ENCODE results near the gene MBD3. TPM values are rescaled to one million over a fixed set of nuclear protein-coding genes. Genes with fewer than 3 reads are reported as not detected.

Gene MBD3
- total and polyA plus RNA-seq, 5 donors from 2014 or later = 4.8 to 39.7 (median 5.8) TPM

- H3K36me3 ChIP-seq (ENCODE audit: control insufficient read depth, insufficient read depth, low read length) = no peaks in the 10 kb centered on the region
- Mint-ChIP-seq H3K27me3 (peaks cover 22% of the 10 kb centered on the region), H3K9me3 (peaks cover 0 to 2% (median 0%) of the 10 kb centered on the region in 7 donors), H3K4me3 (peak overlapping the region in 1 of 4 donors; percentile 55), H3K36me3 (no peaks in the 10 kb centered on the region), H3K27ac (no peak overlapping the region), H3K4me1 (peaks cover 0 to 2% (median 0%) of the 10 kb centered on the region in 4 donors)
- DNase-seq = no peak
- H3K27ac ChIP-seq (ENCODE audit: insufficient read depth, low read length, poor library complexity, severe bottlenecking) = no peak overlapping the region
- H3K4me3 ChIP-seq (ENCODE audit: low read depth, low read length) = no peak overlapping the region
- H3K4me1 ChIP-seq (ENCODE audit: control insufficient read depth, insufficient read depth, low read length, poor library complexity, severe bottlenecking) = peaks cover 9% of the 10 kb centered on the region
- ATAC-seq (ENCODE audit: low read depth in 2 of 2) = no peak
- no peaks in the 10 kb centered on the region for H3K27me3 ChIP-seq (ENCODE audit: control insufficient read depth, insufficient read depth, low read length)
- no peaks in the 10 kb centered on the region for H3K9me3 ChIP-seq (ENCODE audit: control insufficient read depth in 2 of 2, low read length in 2 of 2)
These were observed 25.4 kb downstream of the MBD3 start for GRCh38 chr19:1567116-1567847.

- DNase-seq (no peak), ATAC-seq (ENCODE audit: low read depth in 2 of 2) (no peak)
- no peaks in the 10 kb centered on the region for H3K36me3 Mint-ChIP-seq
- peaks cover 0 to 2% (median 0%) of the 10 kb centered on the region in 7 donors for H3K9me3 Mint-ChIP-seq
- no peak overlapping the region for H3K4me3 Mint-ChIP-seq
- Histone ChIP-seq H3K4me1 (ENCODE audit: control insufficient read depth, insufficient read depth, low read length, poor library complexity, severe bottlenecking) (peaks cover 9% of the 10 kb centered on the region), H3K36me3 (ENCODE audit: control insufficient read depth, insufficient read depth, low read length) (no peaks in the 10 kb centered on the region), H3K4me3 (ENCODE audit: low read depth, low read length) (no peak overlapping the region), H3K9me3 (ENCODE audit: control insufficient read depth in 2 of 2, low read length in 2 of 2) (no peaks in the 10 kb centered on the region), H3K27ac (ENCODE audit: insufficient read depth, low read length, poor library complexity, severe bottlenecking) (no peak overlapping the region), H3K27me3 (ENCODE audit: control insufficient read depth, insufficient read depth, low read length) (no peaks in the 10 kb centered on the region)
- peaks cover 0 to 2% (median 0%) of the 10 kb centered on the region in 4 donors for H3K4me1 Mint-ChIP-seq
- H3K27me3 Mint-ChIP-seq = peaks cover 21% of the 10 kb centered on the region
- H3K27ac Mint-ChIP-seq = no peak overlapping the region
These were observed 26.1 kb downstream of the MBD3 start for GRCh38 chr19:1566392-1567115.

DNA sequence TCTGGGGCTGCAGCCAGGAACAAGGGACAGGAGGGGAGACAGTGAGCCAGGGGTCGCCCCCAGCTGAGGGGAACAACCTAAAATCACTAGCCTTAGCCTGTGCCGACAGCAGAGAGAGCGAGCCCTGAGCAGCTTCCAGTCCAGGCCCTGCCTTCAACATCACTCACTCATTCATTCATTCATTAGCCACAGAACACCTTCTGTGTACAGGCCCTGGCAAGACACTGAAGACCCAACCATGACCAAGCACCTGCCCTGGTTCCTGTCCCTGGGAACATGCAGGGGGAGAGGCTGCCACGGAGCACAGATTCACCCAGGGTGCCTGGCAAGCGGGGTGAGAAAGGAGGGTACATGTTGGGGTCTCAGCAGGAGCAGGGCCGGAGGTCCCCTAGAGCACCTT is 29.4 kb downstream of the MBD3 start:
- H3K36me3 Mint-ChIP-seq = no peaks in the 10 kb centered on the region
- peaks cover 4% of the 10 kb centered on the region for H3K27me3 Mint-ChIP-seq
- H3K9me3 Mint-ChIP-seq = peaks cover 0 to 1% (median 0%) of the 10 kb centered on the region in 7 donors
- ATAC-seq (ENCODE audit: low read depth in 2 of 2) (no peak), DNase-seq (no peak)
- H3K27ac Mint-ChIP-seq = no peak overlapping the region
- no peaks in the 10 kb centered on the region for H3K36me3 ChIP-seq (ENCODE audit: control insufficient read depth, insufficient read depth, low read length)
- no peaks in the 10 kb centered on the region for H3K9me3 ChIP-seq (ENCODE audit: control insufficient read depth in 2 of 2, low read length in 2 of 2)
- H3K4me3 ChIP-seq (ENCODE audit: low read depth, low read length) = no peak overlapping the region
- H3K27me3 ChIP-seq (ENCODE audit: control insufficient read depth, insufficient read depth, low read length) = no peaks in the 10 kb centered on the region
- peak overlapping the region in 2 of 4 donors; percentile 56 to 68 for H3K4me3 Mint-ChIP-seq
- H3K27ac ChIP-seq (ENCODE audit: insufficient read depth, low read length, poor library complexity, severe bottlenecking) = no peak overlapping the region
- H3K4me1 ChIP-seq (ENCODE audit: control insufficient read depth, insufficient read depth, low read length, poor library complexity, severe bottlenecking) = peaks cover 4% of the 10 kb centered on the region
- H3K4me1 Mint-ChIP-seq = no peaks in the 10 kb centered on the region

DNA sequence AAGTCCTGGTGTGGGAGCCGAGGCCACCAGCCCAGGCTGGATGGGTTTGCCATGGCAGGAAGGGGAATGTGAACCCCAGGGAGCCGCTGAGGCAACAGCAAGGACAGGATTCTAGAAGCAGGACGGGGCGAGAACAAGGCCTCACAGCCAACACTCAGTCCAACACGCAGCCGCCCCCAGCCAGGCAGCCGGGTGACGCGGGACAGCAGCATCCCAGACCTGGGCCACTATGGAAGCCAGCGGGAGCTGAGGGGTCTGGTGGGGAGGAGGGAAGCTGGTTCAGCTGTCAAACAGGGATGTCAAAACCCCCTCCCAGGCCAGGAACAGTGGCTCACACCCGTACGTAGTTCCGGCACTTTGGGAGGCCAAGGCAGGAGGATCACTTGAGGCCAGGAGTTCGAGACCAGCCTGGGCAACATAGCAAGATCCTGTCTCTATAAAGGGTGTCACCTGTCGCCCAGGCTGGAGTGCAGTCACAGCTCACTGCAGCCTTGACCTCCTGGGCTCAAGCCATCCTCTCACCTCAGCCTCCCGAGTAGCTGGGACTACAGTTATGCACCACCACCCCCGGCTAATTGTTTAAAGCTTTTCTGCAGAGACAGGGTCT is 31.3 kb downstream of the MBD3 start:
- H3K36me3 ChIP-seq (ENCODE audit: control insufficient read depth, insufficient read depth, low read length) = no peaks in the 10 kb centered on the region
- H3K4me3 ChIP-seq (ENCODE audit: low read depth, low read length) = no peak overlapping the region
- H3K9me3 ChIP-seq (ENCODE audit: control insufficient read depth in 2 of 2, low read length in 2 of 2) = no peaks in the 10 kb centered on the region
- ATAC-seq (ENCODE audit: low read depth in 2 of 2) = no peak
- H3K9me3 Mint-ChIP-seq = peaks cover 0 to 1% (median 0%) of the 10 kb centered on the region in 7 donors
- no peaks in the 10 kb centered on the region for H3K4me1 Mint-ChIP-seq
- no peak overlapping the region for H3K4me3 Mint-ChIP-seq
- H3K4me1 ChIP-seq (ENCODE audit: control insufficient read depth, insufficient read depth, low read length, poor library complexity, severe bottlenecking) = no peaks in the 10 kb centered on the region
- H3K27ac ChIP-seq (ENCODE audit: insufficient read depth, low read length, poor library complexity, severe bottlenecking) = no peak overlapping the region
- no peaks in the 10 kb centered on the region for H3K27me3 ChIP-seq (ENCODE audit: control insufficient read depth, insufficient read depth, low read length)
- H3K27me3 Mint-ChIP-seq = peaks cover 4% of the 10 kb centered on the region
- DNase-seq = no peak
- no peaks in the 10 kb centered on the region for H3K36me3 Mint-ChIP-seq
- no peak overlapping the region for H3K27ac Mint-ChIP-seq

DNA sequence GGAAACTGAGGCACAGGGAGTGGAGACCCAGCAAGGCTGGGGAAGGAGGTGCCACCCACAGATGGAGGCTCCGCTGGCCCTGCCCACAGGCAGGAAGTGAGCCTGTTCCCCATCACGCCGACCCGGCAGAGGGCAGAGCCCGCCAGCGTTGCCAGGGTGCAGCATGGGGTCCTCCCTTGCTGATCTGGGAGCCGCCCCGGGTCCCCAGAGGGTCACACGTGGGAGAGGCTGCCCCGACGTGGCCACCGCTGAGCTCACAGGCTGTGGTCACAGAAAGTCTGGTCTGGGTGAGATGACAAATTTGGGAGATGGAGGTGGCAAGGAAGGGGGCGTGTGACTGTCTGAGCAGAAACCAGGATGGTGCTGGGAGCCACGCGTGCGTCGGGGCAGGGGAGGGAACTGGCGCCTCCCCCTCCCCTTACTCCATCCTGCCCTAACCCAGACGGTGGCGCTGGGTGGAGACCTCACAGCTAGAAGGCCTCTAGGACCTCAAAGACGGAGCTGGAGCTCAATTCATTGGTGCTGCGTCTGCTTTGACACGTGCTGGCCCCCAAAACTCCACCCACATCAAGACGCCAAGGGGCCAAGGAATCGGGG is 32.3 kb downstream of the MBD3 start:
- no peak overlapping the region for H3K4me3 ChIP-seq (ENCODE audit: low read depth, low read length)
- Mint-ChIP-seq H3K9me3 (peaks cover 0 to 1% (median 0%) of the 10 kb centered on the region in 7 donors), H3K27ac (no peak overlapping the region), H3K27me3 (peaks cover 4% of the 10 kb centered on the region), H3K4me1 (no peaks in the 10 kb centered on the region), H3K4me3 (no peak overlapping the region), H3K36me3 (no peaks in the 10 kb centered on the region)
- no peaks in the 10 kb centered on the region for H3K36me3 ChIP-seq (ENCODE audit: control insufficient read depth, insufficient read depth, low read length)
- H3K9me3 ChIP-seq (ENCODE audit: control insufficient read depth in 2 of 2, low read length in 2 of 2) = no peaks in the 10 kb centered on the region
- H3K4me1 ChIP-seq (ENCODE audit: control insufficient read depth, insufficient read depth, low read length, poor library complexity, severe bottlenecking) = no peaks in the 10 kb centered on the region
- ATAC-seq (ENCODE audit: low read depth in 2 of 2) (no peak), DNase-seq (no peak)
- no peaks in the 10 kb centered on the region for H3K27me3 ChIP-seq (ENCODE audit: control insufficient read depth, insufficient read depth, low read length)
- no peak overlapping the region for H3K27ac ChIP-seq (ENCODE audit: insufficient read depth, low read length, poor library complexity, severe bottlenecking)

GRCh38 chr19:1558552-1558951 is 34.1 kb downstream of the MBD3 start:
- Mint-ChIP-seq H3K9me3 (no peaks in the 10 kb centered on the region), H3K27ac (no peak overlapping the region), H3K27me3 (no peaks in the 10 kb centered on the region), H3K4me3 (no peak overlapping the region), H3K4me1 (no peaks in the 10 kb centered on the region), H3K36me3 (no peaks in the 10 kb centered on the region)
- Histone ChIP-seq H3K4me3 (ENCODE audit: low read depth, low read length) (no peak overlapping the region), H3K27me3 (ENCODE audit: control insufficient read depth, insufficient read depth, low read length) (no peaks in the 10 kb centered on the region), H3K4me1 (ENCODE audit: control insufficient read depth, insufficient read depth, low read length, poor library complexity, severe bottlenecking) (no peaks in the 10 kb centered on the region), H3K9me3 (ENCODE audit: control insufficient read depth in 2 of 2, low read length in 2 of 2) (no peaks in the 10 kb centered on the region), H3K27ac (ENCODE audit: insufficient read depth, low read length, poor library complexity, severe bottlenecking) (no peak overlapping the region), H3K36me3 (ENCODE audit: control insufficient read depth, insufficient read depth, low read length) (no peaks in the 10 kb centered on the region)
- no peak for ATAC-seq (ENCODE audit: low read depth in 2 of 2)
- no peak for DNase-seq

DNA sequence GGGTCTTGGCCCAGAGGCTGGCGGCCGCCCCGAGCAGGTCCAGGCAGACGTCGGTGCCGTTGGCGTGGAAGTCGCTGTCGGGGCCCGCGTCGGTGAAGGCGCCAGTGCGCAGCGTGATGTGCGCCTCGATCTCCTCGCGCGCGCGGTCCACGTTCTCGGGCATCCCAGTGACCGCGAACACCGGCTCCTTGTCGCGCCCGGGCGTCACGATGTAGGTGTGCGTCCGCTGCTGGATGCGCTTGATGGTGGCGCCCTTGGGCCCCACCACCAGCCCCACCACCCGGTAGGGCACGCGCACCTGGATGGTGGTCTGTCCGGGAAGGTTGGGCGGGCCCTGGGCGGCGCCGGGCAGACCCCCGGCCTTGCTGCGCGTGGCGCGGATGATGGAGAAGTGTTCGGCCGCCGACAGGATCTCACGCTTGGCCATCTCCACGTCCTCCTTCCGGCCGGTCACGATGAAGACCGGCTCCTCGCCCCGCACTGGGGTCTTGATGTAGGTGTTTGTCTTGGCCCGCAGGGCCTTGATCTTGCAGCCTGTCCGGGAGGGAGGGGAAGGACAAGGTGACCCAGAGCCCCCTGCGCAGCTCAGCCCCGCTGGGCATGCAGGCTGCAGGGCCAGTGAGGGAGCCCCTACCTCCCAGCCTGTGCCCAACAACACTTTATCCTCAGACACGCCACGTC is 36.1 kb downstream of the MBD3 start:
- DNase-seq (no peak), ATAC-seq (ENCODE audit: low read depth in 2 of 2) (no peak)
- Mint-ChIP-seq H3K36me3 (no peaks in the 10 kb centered on the region), H3K9me3 (no peaks in the 10 kb centered on the region), H3K27ac (no peak overlapping the region), H3K27me3 (no peaks in the 10 kb centered on the region), H3K4me1 (no peaks in the 10 kb centered on the region), H3K4me3 (no peak overlapping the region)
- no peaks in the 10 kb centered on the region for H3K36me3 ChIP-seq (ENCODE audit: control insufficient read depth, insufficient read depth, low read length)
- H3K27ac ChIP-seq (ENCODE audit: insufficient read depth, low read length, poor library complexity, severe bottlenecking) = no peak overlapping the region
- H3K4me1 ChIP-seq (ENCODE audit: control insufficient read depth, insufficient read depth, low read length, poor library complexity, severe bottlenecking) = no peaks in the 10 kb centered on the region
- no peak overlapping the region for H3K4me3 ChIP-seq (ENCODE audit: low read depth, low read length)
- H3K27me3 ChIP-seq (ENCODE audit: control insufficient read depth, insufficient read depth, low read length) = no peaks in the 10 kb centered on the region
- no peaks in the 10 kb centered on the region for H3K9me3 ChIP-seq (ENCODE audit: control insufficient read depth in 2 of 2, low read length in 2 of 2)

Measured in CD4-positive, CD25-positive, alpha-beta regulatory T cell (primary cell).